HG03442 (cell line): ENCODE measurements around the gene CDH4.
"Not testable (repeated sequence)": the region's sequence is repeated elsewhere in the genome, so short reads cannot be mapped to it uniquely, and the experiment has no call there.

Experiments used
- ATAC-seq: cut with Tn5 transposase; IDR thresholded peaks from one replicate; pipeline ENCODE4 v1.9.1; 2021; ENCODE audit warnings: mild to moderate bottlenecking, moderate library complexity; ENCODE audit not compliant: unreplicated experiment

Gene CDH4

DNA sequence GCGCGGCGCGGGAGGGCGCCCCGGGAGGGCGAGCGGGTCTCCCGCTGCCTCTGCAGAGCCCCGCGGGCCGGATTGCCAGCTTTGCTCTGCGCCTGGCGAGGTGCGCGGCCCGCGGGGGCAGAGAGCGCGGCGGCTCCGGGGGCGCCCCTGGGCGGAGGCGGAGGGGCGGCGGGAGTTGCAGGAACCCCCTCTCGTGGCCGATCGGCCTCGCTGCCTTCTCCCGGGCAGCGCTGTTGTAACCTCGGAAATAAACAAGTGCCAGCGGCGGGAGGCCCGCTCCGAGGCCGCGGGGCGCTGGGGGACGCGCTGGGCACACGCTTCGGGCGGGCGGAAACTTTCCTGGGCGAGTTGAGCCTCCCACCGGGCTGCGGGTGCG, 1.2 kb downstream of the CDH4 start:
- no peak for ATAC-seq

GRCh38 chr20:61253640-61254511, 1.8 kb downstream of the CDH4 start:
- ATAC-seq, result no peak

- ATAC-seq, result no peak
Measured at GRCh38 chr20:61254881-61255626, 3.0 kb downstream of the CDH4 start.

DNA sequence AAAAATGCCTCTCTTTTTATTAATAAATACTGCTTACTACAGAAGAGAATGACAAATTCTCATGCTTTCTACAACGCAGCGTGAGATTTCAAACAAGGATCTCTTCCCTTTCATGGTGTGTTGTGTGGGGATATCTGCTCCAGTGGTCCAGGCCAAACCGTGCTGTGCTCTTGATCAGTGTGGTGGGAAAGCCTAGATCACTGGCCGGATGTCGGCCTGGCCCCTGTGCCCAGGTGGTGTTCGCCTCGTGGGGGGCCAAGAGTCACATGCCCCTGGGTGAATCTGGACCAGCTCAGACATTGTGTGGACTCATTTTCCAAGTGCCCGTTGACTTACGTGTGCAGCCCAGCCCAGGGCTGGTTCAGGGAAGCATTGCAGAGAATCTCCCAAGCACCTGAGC, 4.3 kb downstream of the CDH4 start:
- no peak for ATAC-seq

GRCh38 chr20:61256824-61257223, 4.8 kb downstream of the CDH4 start:
- ATAC-seq, result no peak

DNA sequence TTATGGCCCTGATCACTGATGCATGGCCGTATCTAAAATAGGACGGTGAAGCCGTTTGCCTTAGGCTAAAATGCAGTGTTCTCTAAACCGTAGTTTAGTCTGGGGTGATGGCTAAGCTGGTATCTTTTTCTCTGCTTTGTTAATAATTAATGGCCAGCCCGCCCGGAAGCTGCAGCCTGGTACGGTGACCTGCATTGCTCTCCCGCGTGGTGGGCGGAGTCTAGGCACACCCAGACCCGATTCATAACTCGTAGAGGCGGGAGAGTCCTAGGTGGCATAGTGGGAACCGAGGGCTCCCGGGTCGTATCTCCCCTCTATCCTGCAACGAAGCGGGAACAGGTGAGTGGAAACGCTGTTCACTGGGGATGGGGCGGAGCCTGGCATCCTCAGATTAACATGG, 5.5 kb downstream of the CDH4 start:
- ATAC-seq, result no peak

DNA sequence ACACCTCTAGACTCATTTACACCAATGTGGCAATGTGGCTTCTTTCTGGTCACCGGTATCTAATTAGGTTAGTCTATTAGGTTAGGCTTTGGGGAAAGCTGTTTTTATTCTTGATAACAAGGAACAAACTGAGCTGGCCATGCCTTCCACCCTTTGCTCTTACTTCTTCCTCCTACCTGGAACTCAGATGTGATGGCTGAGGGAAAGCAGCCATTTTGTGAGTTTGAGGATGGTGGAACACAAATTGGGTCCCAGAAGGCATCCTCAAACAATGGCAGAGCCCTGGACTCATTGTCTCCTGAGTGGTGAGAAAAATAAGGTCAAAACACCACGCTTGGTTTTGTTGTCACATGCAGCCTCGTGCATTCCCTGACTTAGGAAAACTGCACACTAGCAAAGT, 7.7 kb downstream of the CDH4 start:
- no peak for ATAC-seq

- ATAC-seq, result no peak
Measured at GRCh38 chr20:61260905-61261304, 8.8 kb downstream of the CDH4 start.

GRCh38 chr20:61262036-61262435, 10.0 kb downstream of the CDH4 start:
- ATAC-seq, result no peak

- no peak for ATAC-seq
Measured at GRCh38 chr20:61262514-61262913, 10.5 kb downstream of the CDH4 start.

DNA sequence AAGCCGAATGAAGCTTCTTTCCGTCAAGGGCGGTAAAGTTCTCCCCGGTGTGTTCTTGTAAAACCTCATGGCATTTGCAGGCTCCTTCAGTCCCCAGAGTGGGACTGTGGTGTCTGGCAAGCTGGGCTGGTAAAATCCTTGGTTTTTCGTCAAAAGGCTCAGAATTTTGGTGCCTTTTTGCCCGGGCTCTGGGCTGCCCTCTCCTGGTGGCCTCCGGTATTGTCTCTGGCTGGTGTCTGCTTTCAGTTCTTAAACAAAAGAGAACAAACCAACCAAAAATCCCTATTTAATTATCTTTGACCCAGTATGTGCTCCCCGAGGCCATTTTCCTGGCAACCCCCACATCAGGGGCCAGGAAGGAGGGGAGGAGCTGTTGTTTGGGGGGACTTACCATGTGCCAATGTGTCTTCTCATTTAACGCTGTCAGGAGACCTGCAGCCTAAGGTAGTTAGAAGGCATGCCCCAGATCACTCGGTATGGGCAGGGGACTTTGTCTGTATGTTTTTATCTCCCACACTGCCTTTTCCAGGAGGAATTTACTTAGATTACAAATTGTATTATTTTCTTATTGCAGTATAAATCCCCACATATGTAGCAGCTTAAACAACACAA, 11.1 kb downstream of the CDH4 start:
- no peak for ATAC-seq

GRCh38 chr20:61263938-61264337, 11.9 kb downstream of the CDH4 start:
- ATAC-seq, result no peak

DNA sequence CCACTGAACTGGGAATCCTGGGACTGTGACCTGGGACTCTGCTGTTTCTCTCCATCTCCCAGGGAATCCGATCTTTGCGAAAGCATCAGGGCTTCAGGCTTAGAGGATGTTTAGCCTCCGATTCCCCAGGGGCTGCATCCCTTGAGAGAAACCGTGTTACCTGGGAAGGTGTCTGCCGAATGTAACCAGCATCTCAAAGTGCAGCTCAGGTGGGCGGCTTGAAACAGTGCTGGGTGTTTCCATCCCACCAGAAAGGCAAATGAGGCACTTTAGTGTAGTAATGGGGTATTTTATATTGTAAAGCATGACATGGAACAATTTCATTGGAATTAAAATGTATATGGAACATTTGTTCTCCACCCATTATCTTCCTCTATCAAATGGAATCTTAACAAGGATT, 15.2 kb downstream of the CDH4 start:
- no peak for ATAC-seq

DNA sequence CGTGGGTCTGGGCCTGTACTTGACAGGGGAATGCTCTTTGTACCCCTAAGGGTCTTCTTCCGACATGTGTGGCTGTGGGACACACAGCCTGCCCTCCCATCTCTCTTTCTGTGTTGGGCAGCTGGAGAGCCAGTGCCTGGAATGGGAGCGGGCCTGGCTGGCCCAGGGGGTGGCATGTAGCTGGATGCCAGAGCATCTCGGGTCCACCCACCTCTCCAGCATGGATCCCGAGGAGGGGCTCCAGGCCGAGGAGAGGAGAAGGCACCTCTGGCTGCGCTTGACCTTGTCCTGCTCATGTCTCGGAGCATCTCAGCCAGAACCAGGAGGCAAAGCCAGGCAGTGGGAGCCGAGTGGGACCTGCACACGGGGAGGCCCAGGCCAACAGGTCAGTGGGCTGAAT, 16.0 kb downstream of the CDH4 start:
- ATAC-seq, result no peak

GRCh38 chr20:61271312-61272231, 19.5 kb downstream of the CDH4 start:
- ATAC-seq, result no peak

DNA sequence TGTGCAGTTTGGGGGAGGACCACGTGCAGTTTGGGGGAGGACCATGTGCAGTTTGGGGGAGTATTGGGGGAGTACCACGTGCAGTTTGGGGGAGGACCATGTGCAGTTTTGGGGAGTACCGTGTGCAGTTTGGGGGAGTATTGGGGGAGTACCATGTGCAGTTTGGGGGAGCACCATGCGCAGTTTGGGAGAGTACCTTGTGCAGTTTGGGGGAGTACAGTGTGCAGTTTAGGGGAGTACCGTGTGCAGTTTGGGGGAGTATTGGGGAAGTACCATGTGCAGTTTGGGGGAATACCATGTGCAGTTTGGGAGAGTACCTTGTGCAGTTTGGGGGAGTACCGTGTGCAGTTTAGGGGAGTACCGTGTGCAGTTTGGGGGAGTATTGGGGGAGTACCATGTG, 21.0 kb downstream of the CDH4 start:
- ATAC-seq, result not testable (repeated sequence)

DNA sequence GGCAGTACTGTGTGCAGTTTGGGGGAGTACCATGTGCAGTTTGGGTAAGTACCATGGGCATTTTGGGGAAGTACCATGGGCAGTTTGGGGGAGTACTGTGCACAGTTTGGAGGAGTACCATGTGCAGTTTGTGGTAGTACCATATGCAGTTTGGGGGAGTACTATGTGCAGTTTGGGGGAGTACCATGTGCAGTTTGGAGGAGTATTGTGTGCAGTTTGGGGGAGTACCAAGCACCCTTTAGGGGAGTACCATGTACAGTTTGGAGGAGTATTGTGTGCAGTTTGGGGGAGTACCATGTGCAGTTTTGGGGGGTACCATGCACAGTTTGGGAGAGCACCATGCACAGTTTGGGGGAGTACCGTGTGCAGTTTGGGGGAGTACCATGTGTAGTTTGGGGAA, 21.6 kb downstream of the CDH4 start:
- ATAC-seq, result not testable (repeated sequence)

DNA sequence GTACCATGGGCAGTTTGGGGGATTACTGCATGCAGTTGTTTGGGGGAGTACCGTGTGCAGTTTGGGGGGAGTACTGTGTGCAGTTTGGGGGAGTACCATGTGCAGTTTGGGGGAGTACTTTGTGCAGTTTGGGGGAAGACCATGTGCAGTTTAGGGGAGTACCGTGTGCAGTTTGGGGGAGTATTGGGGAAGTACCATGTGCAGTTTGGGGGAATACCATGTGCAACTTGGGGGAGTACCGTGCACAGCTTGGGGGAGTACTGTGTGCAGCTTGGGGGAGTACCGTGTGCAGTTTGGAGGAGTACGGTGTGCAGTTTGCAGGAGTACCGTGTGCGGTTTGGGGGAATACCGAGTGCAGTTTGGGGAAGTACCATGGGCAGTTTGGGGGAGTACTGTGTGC, 22.3 kb downstream of the CDH4 start:
- ATAC-seq, result no peak

GRCh38 chr20:61278296-61278695, 26.2 kb downstream of the CDH4 start:
- ATAC-seq, result no peak

- no peak for ATAC-seq
Measured at GRCh38 chr20:61279621-61280150, 27.6 kb downstream of the CDH4 start.
